H1 (cell line): ENCODE results near the gene ZNF30. TPM values are rescaled to one million over a fixed set of nuclear protein-coding genes. Genes with fewer than 3 reads are reported as not detected.

Experiments used
- CTCF ChIA-PET: fragments of 300-600 bp; sonication (Branson Sonifier 250); formaldehyde crosslinking; loops from one replicate; lab custom pipeline; 2021; ENCODE audit not compliant: partially characterized antibody; lab: Charles Lee
- POLR2A ChIA-PET: fragments of 300-600 bp; sonication (Branson Sonifier 250); formaldehyde crosslinking; loops from one replicate; lab custom pipeline; 2021; ENCODE audit warnings: inconsistent platforms; ENCODE audit not compliant: partially characterized antibody; lab: Charles Lee
- DNase-seq, 2 experiments: peaks; one replicate each; pipeline versions ENCODE4 v3.0.0 to v3.0.0-alpha.2; 2010 to 2022; ENCODE audit warnings: low spot score in 2 of 2, low read depth in 1 of 2, mixed read lengths in 1 of 2
- FAIRE-seq: peaks from 2 replicates; lab custom pipeline; 2011; peaks lifted over from hg19 to GRCh38; lab: Jason Lieb, UNC
- H2AFZ ChIP-seq: 2 replicates; pipeline ENCODE4 v1.8.1; 2012; ENCODE audit warnings: low read length, inconsistent platforms
- H2AK5ac ChIP-seq: 2 replicates; pipeline ENCODE4 v1.6.1; 2013; ENCODE audit warnings: low read depth, low read length
- H2BK120ac ChIP-seq: replicated peaks from 2 replicates; pipeline ENCODE3; 2013; ENCODE audit warnings: low read depth, low read length, inconsistent platforms
- H2BK12ac ChIP-seq: 2 replicates; pipeline ENCODE4 v1.6.1; 2013; ENCODE audit warnings: low read depth, low read length
- H2BK15ac ChIP-seq: 2 replicates; pipeline ENCODE4 v1.6.1; 2013; ENCODE audit warnings: low read length
- H2BK20ac ChIP-seq: 2 replicates; pipeline ENCODE4 v1.6.1; 2013; ENCODE audit warnings: low read length
- H2BK5ac ChIP-seq: 2 replicates; pipeline ENCODE4 v1.6.1; 2013; ENCODE audit warnings: low read depth, low read length
- H3K14ac ChIP-seq: 2 replicates; pipeline ENCODE4 v1.6.1; 2013; ENCODE audit warnings: inconsistent platforms; ENCODE audit not compliant: insufficient read length
- H3K18ac ChIP-seq: 2 replicates; pipeline ENCODE4 v1.6.1; 2013; ENCODE audit warnings: low read length; ENCODE audit errors: extremely low read depth
- H3K23ac ChIP-seq: 2 replicates; pipeline ENCODE4 v1.6.1; 2013; ENCODE audit warnings: inconsistent platforms; ENCODE audit not compliant: insufficient read length
- H3K23me2 ChIP-seq: 2 replicates; pipeline ENCODE4 v1.6.1; 2013; ENCODE audit warnings: low read depth, low read length
- H3K27ac ChIP-seq: 2 replicates; pipeline ENCODE4 v1.6.1; 2011; ENCODE audit warnings: low read depth, low read length, inconsistent platforms
- H3K27me3 ChIP-seq, 4 experiments: replicated peaks in 1 of 4; 1 replicate in 1 of 4; 2 replicates in 3 of 4; pipeline versions ENCODE4 v1.6.1 to v1.8.1; 2011 to 2013; ENCODE audit warnings: low read length in 3 of 4, mild to moderate bottlenecking in 3 of 4, inconsistent platforms in 2 of 4, mixed read lengths in 2 of 4, moderate library complexity in 1 of 4; ENCODE audit not compliant: control insufficient read depth in 3 of 4, insufficient read depth in 3 of 4; ENCODE audit errors: extremely low read depth in 1 of 4
- H3K36me3 ChIP-seq, 4 experiments: 2 replicates each; pipeline versions ENCODE4 v1.6.1 to v1.8.1; 2011 to 2013; ENCODE audit warnings: mild to moderate bottlenecking in 4 of 4, low read length in 3 of 4, moderate library complexity in 2 of 4, control low read depth in 1 of 4, inconsistent platforms in 1 of 4; ENCODE audit not compliant: insufficient read depth in 4 of 4, control insufficient read depth in 2 of 4
- H3K4ac ChIP-seq: replicated peaks from 2 replicates; pipeline ENCODE3; 2013; ENCODE audit warnings: low read length, low read depth, mixed read lengths, inconsistent platforms; ENCODE audit not compliant: insufficient read length
- H3K4me1 ChIP-seq, 4 experiments: replicated peaks in 1 of 4; 1 replicate in 1 of 4; 2 replicates in 3 of 4; pipeline versions ENCODE4 v1.6.1 to v1.8.1; 2011 to 2013; ENCODE audit warnings: low read length in 3 of 4, inconsistent platforms in 2 of 4, mixed read lengths in 1 of 4; ENCODE audit not compliant: insufficient read depth in 4 of 4, control insufficient read depth in 3 of 4
- H3K4me2 ChIP-seq, 2 experiments: 2 replicates each; pipeline versions ENCODE4 v1.6.1 to v1.8.1; 2011 to 2013; ENCODE audit warnings: low read depth in 2 of 2, low read length in 2 of 2, control low read depth in 1 of 2, inconsistent platforms in 1 of 2, mild to moderate bottlenecking in 1 of 2; ENCODE audit not compliant: insufficient read depth in 1 of 2
- H3K4me3 ChIP-seq, 4 experiments: fragments of 200-600, 300-600 bp in 1 of 4; sonication (generic), shearing (Covaris generic), sonication (Bioruptor Twin) in 1 of 4; 2 replicates each; pipeline versions ENCODE4 v1.5.1 to v1.8.1; 2011 to 2016; ENCODE audit warnings: low read length in 4 of 4, low read depth in 3 of 4, control low read depth in 2 of 4, inconsistent platforms in 2 of 4, mild to moderate bottlenecking in 2 of 4, mixed read lengths in 1 of 4, moderate library complexity in 1 of 4; ENCODE audit not compliant: insufficient read depth in 2 of 4; ENCODE audit errors: extremely low read depth in 1 of 4
- H3K56ac ChIP-seq: replicated peaks from 2 replicates; pipeline ENCODE3; 2013; ENCODE audit warnings: low read depth, mild to moderate bottlenecking, mixed read lengths, low read length, inconsistent platforms; ENCODE audit not compliant: insufficient read length
- H3K79me1 ChIP-seq: 2 replicates; pipeline ENCODE4 v1.6.1; 2013; ENCODE audit warnings: low read depth, low read length, control low read depth
- H3K79me2 ChIP-seq, 2 experiments: 2 replicates each; pipeline versions ENCODE4 v1.6.1 to v1.8.1; 2012 to 2013; ENCODE audit warnings: low read length in 2 of 2, mild to moderate bottlenecking in 2 of 2, inconsistent platforms in 1 of 2; ENCODE audit not compliant: insufficient read depth in 2 of 2, control insufficient read depth in 1 of 2
- H3K9ac ChIP-seq, 4 experiments: replicated peaks in 1 of 4; 1 replicate in 1 of 4; 2 replicates in 3 of 4; pipeline versions ENCODE4 v1.6.1 to v1.8.1; 2011 to 2013; ENCODE audit warnings: low read depth in 3 of 4, low read length in 3 of 4, control low read depth in 2 of 4, mild to moderate bottlenecking in 2 of 4, moderate library complexity in 2 of 4, inconsistent platforms in 1 of 4; ENCODE audit errors: extremely low read depth in 1 of 4
- H3K9me3 ChIP-seq, 2 experiments: 2 replicates each; pipeline versions ENCODE4 v1.6.1 to v1.8.1; 2012 to 2013; ENCODE audit warnings: mild to moderate bottlenecking in 2 of 2, moderate library complexity in 2 of 2, control low read depth in 1 of 2, inconsistent platforms in 1 of 2, low read depth in 1 of 2, low read length in 1 of 2, mixed read lengths in 1 of 2; ENCODE audit not compliant: insufficient read depth in 2 of 2
- H4K20me1 ChIP-seq, 2 experiments: replicated peaks in 1 of 2; 2 replicates each; pipeline versions ENCODE3 to v1.8.1; 2011 to 2013; ENCODE audit warnings: inconsistent platforms in 2 of 2, low read length in 2 of 2, mild to moderate bottlenecking in 1 of 2; ENCODE audit not compliant: insufficient read depth in 2 of 2, control insufficient read depth in 1 of 2
- H4K5ac ChIP-seq: 2 replicates; pipeline ENCODE4 v1.6.1; 2013; ENCODE audit warnings: low read length, low read depth, mixed read lengths, inconsistent platforms; ENCODE audit not compliant: insufficient read length
- H4K8ac ChIP-seq: 2 replicates; pipeline ENCODE4 v1.8.0; 2013; ENCODE audit warnings: mild to moderate bottlenecking, moderate library complexity, low read length, inconsistent platforms; ENCODE audit not compliant: insufficient read depth; ENCODE audit errors: extremely low read depth
- H4K91ac ChIP-seq: replicated peaks from 2 replicates; pipeline ENCODE3; 2013; ENCODE audit warnings: low read length, mixed read lengths, inconsistent platforms; ENCODE audit not compliant: insufficient read length
- BCL11A ChIP-seq, 2 experiments: IDR thresholded peaks; one replicate each; pipeline ENCODE4 v1.6.1; 2011; ENCODE audit warnings: low read depth in 2 of 2, low read length in 2 of 2, mild to moderate bottlenecking in 2 of 2
- CREB1 ChIP-seq: IDR thresholded peaks from 2 replicates; pipeline ENCODE4 v1.6.1; 2012; ENCODE audit warnings: inconsistent platforms
- GABPA ChIP-seq: IDR thresholded peaks from 2 replicates; pipeline ENCODE4 v1.6.1; 2011; ENCODE audit warnings: mild to moderate bottlenecking, low read length, moderate library complexity, borderline replicate concordance; ENCODE audit not compliant: insufficient read depth
- KDM1A ChIP-seq: fragments of 200-600, 300-600 bp; sonication (generic); IDR thresholded peaks from 2 replicates; pipeline ENCODE4 v1.7.1; 2016; ENCODE audit warnings: mild to moderate bottlenecking, low read length, borderline replicate concordance
- KDM4A ChIP-seq: IDR thresholded peaks from one replicate; pipeline ENCODE4 v1.7.1; 2012; ENCODE audit warnings: low read depth, mild to moderate bottlenecking, moderate library complexity, low read length, inconsistent platforms; ENCODE audit not compliant: severe bottlenecking
- NANOG ChIP-seq: IDR thresholded peaks from 2 replicates; pipeline ENCODE4 v1.6.1; 2011; ENCODE audit warnings: low read length, low read depth, mild to moderate bottlenecking, inconsistent platforms; ENCODE audit not compliant: insufficient read depth, poor library complexity, severe bottlenecking
- YY1 ChIP-seq: IDR thresholded peaks from 2 replicates; pipeline ENCODE4 v1.6.1; 2011; ENCODE audit warnings: low read depth, mild to moderate bottlenecking, low read length
- WGBS, 2 experiments: shearing (Covaris generic) in 1 of 2; methylation state at CpG; one replicate each; pipeline versions ENCODE4 v1.1.6 to v1.1.7; 2013 to 2015; ENCODE audit warnings: low lambda C conversion rate in 2 of 2, mixed read lengths in 2 of 2, inconsistent platforms in 1 of 2, low coverage in 1 of 2, missing lambda C conversion rate in 1 of 2; ENCODE audit not compliant: insufficient replicate concordance in 2 of 2, insufficient coverage in 1 of 2, insufficient read length in 1 of 2; ENCODE audit errors: extremely low coverage in 1 of 2, missing lambda C conversion rate in 1 of 2; 5-methylcytosine and 5-hydroxymethylcytosine counted together
- polyA plus RNA-seq, 7 experiments: library from polyadenylated mRNA; depleted of rRNA in 3 of 7; stranded (reverse) in 5 of 7; unstranded in 2 of 7; fragments of >200 nt in 5 of 7; fragments of 200-250 nt in 2 of 7; gene quantifications; 1 replicate in 5 of 7; 2 replicates in 1 of 7; 4 replicates in 1 of 7; pipeline versions ENCODE4 v1.2.1 to v1.2.3, GENCODE V29; 2011 to 2013; ENCODE audit warnings: missing spikeins in 2 of 7, mixed read lengths in 2 of 7
- total RNA-seq: library from RNA; stranded (reverse); fragmentation: NEBNext Ultra II Directional; extraction: Animal tissue kit (Norgen Biotek cat#: 25700); gene quantifications from 2 replicates; pipeline ENCODE4 v1.2.1, GENCODE V29; 2021

ZNF30 gene
- total and polyA plus RNA-seq, 2 of the 8 experiments (the other 6 are each of a cell fraction or from before 2014, with no cell fraction given), result 2.0 to 4.7 TPM

GRCh38 chr19:34932494-34932893 is 5.8 kb downstream of the ZNF30 start:
- no peak for TF ChIP-seq KDM1A
- no peak for TF ChIP-seq NANOG
- TF ChIP-seq YY1, result no peak
- no peak for TF ChIP-seq GABPA
- TF ChIP-seq BCL11A (IDR thresholded peaks at IDR 0.05; ENCODE audit: low read depth in 2 of 2, low read length in 2 of 2), result no peak
- TF ChIP-seq CREB1, result no peak
- TF ChIP-seq KDM4A, result no peak
- DNase-seq, result no peak
- Histone ChIP-seq H3K4me2 (no peak overlapping the region), H4K8ac (no peak overlapping the region), H2BK15ac (no peak overlapping the region), H3K79me2 (no peaks in the 10 kb centered on the region), H3K27me3 (no peaks in the 10 kb centered on the region), H2BK12ac (no peak overlapping the region), H3K9ac (no peak overlapping the region), H3K23ac (no peak overlapping the region), H3K79me1 (no peaks in the 10 kb centered on the region), H2BK120ac (no peak overlapping the region), H2AFZ (no peak overlapping the region), H3K56ac (no peak overlapping the region), H2AK5ac (no peak overlapping the region), H3K18ac (no peak overlapping the region), H3K9me3 (no peaks in the 10 kb centered on the region; a peak in 1 of 4 replicates), H3K4me1 (no peaks in the 10 kb centered on the region), H3K23me2 (no peaks in the 10 kb centered on the region), H3K27ac (no peak overlapping the region), H2BK5ac (no peak overlapping the region), H4K20me1 (no peaks in the 10 kb centered on the region), H2BK20ac (no peak overlapping the region), H4K91ac (no peak overlapping the region), H4K5ac (no peak overlapping the region), H3K4ac (no peak overlapping the region), H3K14ac (no peak overlapping the region), H3K4me3 (no peak overlapping the region), H3K36me3 (peaks cover 0 to 14% (median 10%) of the 10 kb centered on the region in 4 experiments; a peak in 5 of 8 replicates)
- WGBS, 2 experiments, result 91% methylated on average over 6 of the region's 6 CpGs; no CpG with 5 or more reads in 1 of the 2 experiments
- ChIA-PET CTCF (no interaction called here), POLR2A (interaction anchor here (0.6 kb wide), 2 partner anchors 56 to 748 kb away, joined by 3 read pairs; no protein-coding TSS in a partner anchor)
- no peak for FAIRE-seq
